WERI-Rb-1 (cell line): ENCODE results near the gene DCLK1.
"Not testable (repeated sequence)": the region's sequence is repeated elsewhere in the genome, so short reads cannot be mapped to it uniquely, and the experiment has no call there.

ENCODE experiments used
- DNase-seq: peaks from one replicate; pipeline ENCODE4 v3.0.0-alpha.2; 2020
- H3K27ac ChIP-seq: fragments of 250-450 bp; sonication (Bioruptor Pico); 2 replicates; pipeline ENCODE4 v1.5.1; 2020; ENCODE audit warnings: mild to moderate bottlenecking, moderate library complexity
- H3K27me3 ChIP-seq: fragments of 250-450 bp; sonication (Bioruptor Pico); 2 replicates; pipeline ENCODE4 v1.5.1; 2021; ENCODE audit warnings: mild to moderate bottlenecking, low read depth, moderate library complexity; ENCODE audit not compliant: insufficient read depth, severe bottlenecking
- H3K36me3 ChIP-seq: fragments of 250-450 bp; sonication (Bioruptor Pico); 2 replicates; pipeline ENCODE4 v1.5.1; 2020; ENCODE audit warnings: mild to moderate bottlenecking, moderate library complexity
- H3K4me3 ChIP-seq: 2 replicates; pipeline ENCODE4 v1.5.1; 2011; ENCODE audit warnings: low read depth, mild to moderate bottlenecking, control low read depth, low read length
- H3K9me3 ChIP-seq: fragments of 250-450 bp; sonication (Bioruptor Pico); 2 replicates; pipeline ENCODE4 v1.5.1; 2021; ENCODE audit warnings: mild to moderate bottlenecking, moderate library complexity; ENCODE audit not compliant: severe bottlenecking
- TF ChIP-seq, protein P1 (sequence below): IDR thresholded peaks from 2 replicates; pipeline ENCODE4 v1.5.1; 2011; ENCODE audit warnings: low read depth, mild to moderate bottlenecking, control low read depth, inconsistent platforms, low read length

Gene DCLK1

DNA sequence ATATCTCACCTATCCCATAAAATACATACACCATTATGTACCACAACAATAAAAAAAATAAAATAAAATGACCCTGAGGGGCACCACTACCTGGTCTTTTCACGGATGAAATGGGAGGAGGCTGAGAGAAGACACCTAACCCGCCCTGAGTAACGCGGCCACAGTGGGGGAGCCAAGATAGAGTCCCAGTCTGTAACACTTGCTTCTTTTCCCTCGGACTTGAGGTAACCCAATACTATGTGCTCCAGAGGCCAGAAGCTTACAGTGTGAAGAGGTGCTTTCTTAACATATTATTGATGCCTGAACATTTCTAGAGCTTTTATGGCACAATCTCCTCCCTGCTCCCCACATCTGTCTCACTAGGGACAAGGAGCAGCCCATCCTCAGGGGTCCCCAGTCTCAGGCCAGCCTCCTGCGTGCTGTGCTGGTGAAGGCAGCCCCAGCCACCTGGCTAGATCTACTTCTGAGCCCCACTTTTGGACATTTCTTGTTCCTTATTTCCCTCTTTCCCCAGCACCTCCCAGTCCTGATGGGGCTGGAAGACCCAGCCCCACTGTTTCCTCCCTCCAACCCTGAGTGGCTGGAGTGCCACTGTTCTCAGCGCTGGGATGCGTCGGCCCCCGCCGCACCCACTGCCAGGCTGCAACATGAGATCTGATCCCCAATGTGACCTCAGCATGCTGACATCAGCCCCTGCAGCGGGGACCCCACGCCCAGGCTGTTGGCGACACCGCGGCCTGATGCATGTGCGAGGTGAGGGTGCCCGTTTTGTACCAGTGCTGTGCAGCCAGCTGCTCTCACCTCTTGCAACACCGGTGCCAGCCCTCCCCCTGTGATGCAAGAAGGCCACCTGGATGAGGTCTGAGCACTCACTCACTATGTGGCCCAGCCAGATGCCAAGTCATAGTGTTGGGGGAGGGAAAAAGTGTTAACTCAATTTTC is 143.3 kb downstream of the DCLK1 start:
- Histone ChIP-seq H3K9me3 (no peaks in the 10 kb centered on the region), H3K4me3 (no peak overlapping the region), H3K36me3 (no peaks in the 10 kb centered on the region), H3K27me3 (no peaks in the 10 kb centered on the region), H3K27ac (no peak overlapping the region)
- TF ChIP-seq, protein P1, sequence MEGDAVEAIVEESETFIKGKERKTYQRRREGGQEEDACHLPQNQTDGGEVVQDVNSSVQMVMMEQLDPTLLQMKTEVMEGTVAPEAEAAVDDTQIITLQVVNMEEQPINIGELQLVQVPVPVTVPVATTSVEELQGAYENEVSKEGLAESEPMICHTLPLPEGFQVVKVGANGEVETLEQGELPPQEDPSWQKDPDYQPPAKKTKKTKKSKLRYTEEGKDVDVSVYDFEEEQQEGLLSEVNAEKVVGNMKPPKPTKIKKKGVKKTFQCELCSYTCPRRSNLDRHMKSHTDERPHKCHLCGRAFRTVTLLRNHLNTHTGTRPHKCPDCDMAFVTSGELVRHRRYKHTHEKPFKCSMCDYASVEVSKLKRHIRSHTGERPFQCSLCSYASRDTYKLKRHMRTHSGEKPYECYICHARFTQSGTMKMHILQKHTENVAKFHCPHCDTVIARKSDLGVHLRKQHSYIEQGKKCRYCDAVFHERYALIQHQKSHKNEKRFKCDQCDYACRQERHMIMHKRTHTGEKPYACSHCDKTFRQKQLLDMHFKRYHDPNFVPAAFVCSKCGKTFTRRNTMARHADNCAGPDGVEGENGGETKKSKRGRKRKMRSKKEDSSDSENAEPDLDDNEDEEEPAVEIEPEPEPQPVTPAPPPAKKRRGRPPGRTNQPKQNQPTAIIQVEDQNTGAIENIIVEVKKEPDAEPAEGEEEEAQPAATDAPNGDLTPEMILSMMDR, result no peak
- DNase-seq, result no peak

DNA sequence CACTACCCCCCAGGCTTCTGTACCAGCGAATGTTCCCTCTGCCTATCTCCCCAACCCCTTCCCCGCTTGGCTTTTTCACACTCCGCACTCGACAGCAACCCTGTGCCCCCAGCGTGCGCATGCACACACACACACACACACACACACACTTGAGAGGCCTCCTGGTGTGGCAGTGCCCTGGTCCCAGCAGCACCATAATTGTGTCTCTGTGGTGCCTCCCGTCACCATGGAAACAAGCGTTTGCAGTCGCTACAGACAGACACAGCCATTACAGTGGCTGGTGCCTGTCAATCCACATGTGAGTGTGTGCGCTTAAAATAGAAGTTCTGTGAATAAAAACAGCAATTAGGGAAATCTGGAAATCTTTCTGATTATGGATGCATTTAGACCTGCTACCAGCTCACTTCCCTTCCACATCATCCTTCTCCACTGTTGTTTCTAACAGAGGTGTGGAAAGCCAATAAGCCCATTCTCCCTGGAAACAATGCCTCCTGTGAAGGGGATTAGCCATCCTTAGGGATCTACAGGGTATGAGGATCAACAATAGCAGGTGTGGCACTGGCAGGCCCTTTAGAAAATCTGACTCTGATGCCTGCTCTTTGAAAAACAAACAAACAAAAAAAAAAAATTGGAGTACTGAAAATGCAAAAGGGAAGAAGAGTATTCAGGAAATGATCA is 146.3 kb downstream of the DCLK1 start:
- H3K36me3 ChIP-seq, result no peaks in the 10 kb centered on the region
- H3K9me3 ChIP-seq, result no peaks in the 10 kb centered on the region
- TF ChIP-seq, protein P1, result no peak
- no peak overlapping the region for H3K4me3 ChIP-seq
- DNase-seq, result no peak
- H3K27ac ChIP-seq, result no peak overlapping the region
- no peaks in the 10 kb centered on the region for H3K27me3 ChIP-seq

DNA sequence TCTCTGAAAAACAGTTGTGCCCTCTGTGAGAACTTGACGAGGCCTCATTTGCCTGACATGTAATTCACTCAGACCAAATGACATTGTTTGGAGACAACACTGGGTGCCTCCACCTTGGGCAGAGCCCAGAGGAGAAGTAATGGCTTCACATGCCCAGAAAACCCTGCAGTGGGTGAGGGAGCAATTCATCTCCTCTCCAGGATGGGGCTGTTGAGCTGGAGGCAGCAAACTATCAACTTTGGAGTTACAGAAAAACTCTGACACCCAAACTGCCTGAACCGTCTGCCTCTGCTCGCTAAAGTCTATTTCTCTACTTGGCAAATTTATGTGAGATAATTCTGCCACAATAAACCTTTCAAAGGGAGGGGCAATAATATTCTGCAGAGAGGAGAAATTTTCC is 146.9 kb downstream of the DCLK1 start:
- H3K27me3 ChIP-seq, result no peaks in the 10 kb centered on the region
- H3K27ac ChIP-seq, result no peak overlapping the region
- TF ChIP-seq, protein P1, result no peak
- H3K36me3 ChIP-seq, result no peaks in the 10 kb centered on the region
- no peak for DNase-seq
- H3K4me3 ChIP-seq, result no peak overlapping the region
- H3K9me3 ChIP-seq, result no peaks in the 10 kb centered on the region

DNA sequence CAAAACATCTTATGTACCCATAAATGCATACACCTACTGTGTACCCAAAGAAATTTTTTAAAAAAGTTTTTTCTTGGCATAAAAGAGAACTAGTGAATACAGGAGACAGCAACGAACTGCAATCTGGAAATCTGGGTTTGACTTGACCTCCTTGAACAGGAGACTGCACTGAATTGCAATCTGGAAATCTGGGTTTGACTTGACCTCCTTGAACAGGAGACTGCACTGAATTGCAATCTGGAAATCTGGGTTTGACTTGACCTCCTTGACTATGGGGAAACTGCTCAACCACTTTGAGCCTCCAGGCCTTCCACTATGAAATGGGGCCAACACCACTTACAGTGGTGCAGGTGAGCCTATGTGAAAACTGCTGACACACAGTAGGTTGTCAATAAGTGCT is 147.5 kb downstream of the DCLK1 start:
- not testable (repeated sequence) for H3K36me3 ChIP-seq, H3K4me3 ChIP-seq, DNase-seq, H3K9me3 ChIP-seq, H3K27ac ChIP-seq, H3K27me3 ChIP-seq

DNA sequence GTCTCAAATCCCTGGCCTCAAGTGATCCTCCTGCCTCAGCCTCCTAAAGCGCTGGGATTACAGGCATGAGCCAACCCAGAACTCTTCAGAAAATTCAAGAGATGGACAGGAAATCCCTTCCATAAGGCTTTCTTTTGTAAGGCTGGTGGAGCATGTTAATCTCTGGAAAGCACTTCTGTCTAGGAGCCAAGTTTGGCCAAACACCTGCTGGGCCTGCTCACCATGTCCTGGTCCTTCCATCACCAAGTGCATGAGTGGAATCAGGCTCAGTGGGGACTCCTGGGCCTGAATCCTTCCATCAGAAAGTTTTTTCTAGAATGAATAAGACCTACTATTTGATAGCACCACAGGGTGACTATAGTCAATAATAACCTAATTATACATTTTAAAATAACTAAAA is 148.0 kb downstream of the DCLK1 start:
- H3K36me3 ChIP-seq, result no peaks in the 10 kb centered on the region
- TF ChIP-seq, protein P1, result no peak
- DNase-seq, result no peak
- no peaks in the 10 kb centered on the region for H3K9me3 ChIP-seq
- no peaks in the 10 kb centered on the region for H3K27me3 ChIP-seq
- no peak overlapping the region for H3K27ac ChIP-seq
- no peak overlapping the region for H3K4me3 ChIP-seq

DNA sequence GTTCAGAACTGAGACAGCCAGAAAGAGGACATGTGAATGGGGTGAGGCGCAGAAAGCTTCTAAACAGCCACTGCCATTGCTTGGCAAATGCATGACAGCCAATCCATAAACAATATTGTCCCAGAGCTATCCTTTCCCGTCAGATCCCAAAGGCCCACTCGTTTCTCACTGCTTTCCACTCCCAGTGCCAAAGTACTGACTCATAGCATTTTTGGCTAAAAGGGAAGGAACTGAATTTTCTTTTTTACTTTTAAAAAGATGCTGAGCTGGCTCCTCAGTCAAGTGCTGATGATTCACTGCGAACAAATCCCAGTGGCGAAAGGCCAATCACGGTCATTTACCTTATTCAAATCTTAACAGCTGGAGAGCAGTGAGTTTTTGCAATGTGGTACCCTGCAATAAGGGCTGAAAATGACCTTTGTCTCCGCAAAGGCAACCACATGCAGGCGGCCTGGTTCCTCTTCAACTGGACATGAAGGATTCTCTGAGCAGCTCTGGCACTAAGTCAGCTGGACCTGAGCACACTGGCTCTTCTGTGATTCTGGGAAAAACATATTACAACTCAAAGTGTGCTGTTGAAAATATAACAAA is 151.7 kb downstream of the DCLK1 start:
- Histone ChIP-seq H3K4me3 (no peak overlapping the region), H3K36me3 (no peaks in the 10 kb centered on the region), H3K27ac (no peak overlapping the region), H3K9me3 (no peaks in the 10 kb centered on the region), H3K27me3 (no peaks in the 10 kb centered on the region)
- TF ChIP-seq, protein P1, result no peak
- no peak for DNase-seq
